ENCODE measurements around the gene KIAA1328. TPM values are rescaled to one million over a fixed set of nuclear protein-coding genes. Genes with fewer than 3 reads are reported as not detected.

KIAA1328 gene
- total RNA-seq, 1 donor from 2014 or later = 10.7 TPM

GRCh38 chr18:37264956-37265355, 436.0 kb downstream of the KIAA1328 start:
- H3K4me3 Mint-ChIP-seq (ENCODE audit: unreplicated experiment) = no peak overlapping the region
- peaks cover 4% of the 10 kb centered on the region for H3K27me3 Mint-ChIP-seq (ENCODE audit: unreplicated experiment)

GRCh38 chr18:37265382-37265781, 436.5 kb downstream of the KIAA1328 start:
- DNase-seq (ENCODE audit: extremely low spot score, unreplicated experiment) = no peak
- no peak overlapping the region for H3K4me3 Mint-ChIP-seq (ENCODE audit: unreplicated experiment)
- H3K27me3 Mint-ChIP-seq (ENCODE audit: unreplicated experiment) = peaks cover 4% of the 10 kb centered on the region
- H3K27ac Mint-ChIP-seq (ENCODE audit: unreplicated experiment) = no peak overlapping the region
- H3K4me1 Mint-ChIP-seq (ENCODE audit: unreplicated experiment) = no peaks in the 10 kb centered on the region
- no peak for TF ChIP-seq CTCF (IDR thresholded peaks at IDR 0.05)
- H3K36me3 Mint-ChIP-seq (ENCODE audit: unreplicated experiment) = no peaks in the 10 kb centered on the region
- H3K9me3 Mint-ChIP-seq (ENCODE audit: unreplicated experiment) = no peaks in the 10 kb centered on the region

More at GRCh38 chr18:37264956-37265355, 436.0 kb downstream of the KIAA1328 start:
- no peak for TF ChIP-seq CTCF (IDR thresholded peaks at IDR 0.05)
- Mint-ChIP-seq H3K36me3 (ENCODE audit: unreplicated experiment) (no peaks in the 10 kb centered on the region), H3K9me3 (ENCODE audit: unreplicated experiment) (no peaks in the 10 kb centered on the region), H3K4me1 (ENCODE audit: unreplicated experiment) (no peaks in the 10 kb centered on the region), H3K27ac (ENCODE audit: unreplicated experiment) (no peak overlapping the region)
- no peak for DNase-seq (ENCODE audit: extremely low spot score, unreplicated experiment)

GRCh38 chr18:37266290-37266689, 437.4 kb downstream of the KIAA1328 start:
- peak; percentile 7 for TF ChIP-seq CTCF (IDR thresholded peaks at IDR 0.05)
- H3K9me3 Mint-ChIP-seq (ENCODE audit: unreplicated experiment) = no peaks in the 10 kb centered on the region
- H3K27ac Mint-ChIP-seq (ENCODE audit: unreplicated experiment) = no peak overlapping the region

GRCh38 chr18:37270038-37270665, 441.2 kb downstream of the KIAA1328 start:
- H3K4me1 Mint-ChIP-seq (ENCODE audit: unreplicated experiment) = no peaks in the 10 kb centered on the region
- TF ChIP-seq CTCF (IDR thresholded peaks at IDR 0.05) = no peak
- H3K36me3 Mint-ChIP-seq (ENCODE audit: unreplicated experiment) = no peaks in the 10 kb centered on the region
- H3K9me3 Mint-ChIP-seq (ENCODE audit: unreplicated experiment) = no peaks in the 10 kb centered on the region
- no peak overlapping the region for H3K27ac Mint-ChIP-seq (ENCODE audit: unreplicated experiment)
- no peak overlapping the region for H3K4me3 Mint-ChIP-seq (ENCODE audit: unreplicated experiment)
- no peak for DNase-seq (ENCODE audit: extremely low spot score, unreplicated experiment)
- H3K27me3 Mint-ChIP-seq (ENCODE audit: unreplicated experiment) = no peaks in the 10 kb centered on the region

More at GRCh38 chr18:37266290-37266689, 437.4 kb downstream of the KIAA1328 start:
- Mint-ChIP-seq H3K36me3 (ENCODE audit: unreplicated experiment) (no peaks in the 10 kb centered on the region), H3K27me3 (ENCODE audit: unreplicated experiment) (peaks cover 2% of the 10 kb centered on the region), H3K4me1 (ENCODE audit: unreplicated experiment) (no peaks in the 10 kb centered on the region), H3K4me3 (ENCODE audit: unreplicated experiment) (no peak overlapping the region)
- DNase-seq (ENCODE audit: extremely low spot score, unreplicated experiment) = no peak

- DNase-seq (ENCODE audit: extremely low spot score, unreplicated experiment) = no peak
- H3K27me3 Mint-ChIP-seq (ENCODE audit: unreplicated experiment) = no peaks in the 10 kb centered on the region
- no peaks in the 10 kb centered on the region for H3K9me3 Mint-ChIP-seq (ENCODE audit: unreplicated experiment)
- no peaks in the 10 kb centered on the region for H3K36me3 Mint-ChIP-seq (ENCODE audit: unreplicated experiment)
- H3K27ac Mint-ChIP-seq (ENCODE audit: unreplicated experiment) = no peak overlapping the region
- no peak overlapping the region for H3K4me3 Mint-ChIP-seq (ENCODE audit: unreplicated experiment)
- no peaks in the 10 kb centered on the region for H3K4me1 Mint-ChIP-seq (ENCODE audit: unreplicated experiment)
- no peak for TF ChIP-seq CTCF (IDR thresholded peaks at IDR 0.05)
Observed at GRCh38 chr18:37270666-37271052, 441.7 kb downstream of the KIAA1328 start.
